PC-3 (cell line): Measurements from ENCODE around the gene SPDEF.

Experiments used
- CTCF ChIP-seq: fragments of 300-600 bp; sonication (generic); conservative IDR thresholded peaks from 2 replicates; pipeline ENCODE4 v1.5.1; 2017; ENCODE audit warnings: antibody characterized with exemption, low read depth, mild to moderate bottlenecking, low read length
- EZH2 ChIP-seq: fragments of 300-600 bp; sonication (generic); IDR thresholded peaks from one replicate; pipeline ENCODE4 v1.6.1; 2017; ENCODE audit warnings: antibody characterized with exemption, mild to moderate bottlenecking, low read length; ENCODE audit not compliant: unreplicated experiment
- EZH2phosphoT487 ChIP-seq: fragments of 300-600 bp; sonication (generic); IDR thresholded peaks from 2 replicates; pipeline ENCODE4 v1.6.1; 2018; ENCODE audit warnings: mild to moderate bottlenecking, antibody characterized with exemption, low read length, borderline replicate concordance

- no peak for TF ChIP-seq CTCF
- TF ChIP-seq EZH2: no peak
- TF ChIP-seq EZH2phosphoT487: no peak
Observed at GRCh38 chr6:34598712-34599111, 42.6 kb upstream of the SPDEF start.
